ENCODE data around the gene CDK5RAP1. TPM values are rescaled to one million over a fixed set of nuclear protein-coding genes. Genes with fewer than 3 reads are reported as not detected.
"Not testable (repeated sequence)": the region's sequence is repeated elsewhere in the genome, so short reads cannot be mapped to it uniquely, and the experiment has no call there.

CDK5RAP1 gene
- total RNA-seq, 1 donor from 2014 or later: 49.1 TPM

DNA sequence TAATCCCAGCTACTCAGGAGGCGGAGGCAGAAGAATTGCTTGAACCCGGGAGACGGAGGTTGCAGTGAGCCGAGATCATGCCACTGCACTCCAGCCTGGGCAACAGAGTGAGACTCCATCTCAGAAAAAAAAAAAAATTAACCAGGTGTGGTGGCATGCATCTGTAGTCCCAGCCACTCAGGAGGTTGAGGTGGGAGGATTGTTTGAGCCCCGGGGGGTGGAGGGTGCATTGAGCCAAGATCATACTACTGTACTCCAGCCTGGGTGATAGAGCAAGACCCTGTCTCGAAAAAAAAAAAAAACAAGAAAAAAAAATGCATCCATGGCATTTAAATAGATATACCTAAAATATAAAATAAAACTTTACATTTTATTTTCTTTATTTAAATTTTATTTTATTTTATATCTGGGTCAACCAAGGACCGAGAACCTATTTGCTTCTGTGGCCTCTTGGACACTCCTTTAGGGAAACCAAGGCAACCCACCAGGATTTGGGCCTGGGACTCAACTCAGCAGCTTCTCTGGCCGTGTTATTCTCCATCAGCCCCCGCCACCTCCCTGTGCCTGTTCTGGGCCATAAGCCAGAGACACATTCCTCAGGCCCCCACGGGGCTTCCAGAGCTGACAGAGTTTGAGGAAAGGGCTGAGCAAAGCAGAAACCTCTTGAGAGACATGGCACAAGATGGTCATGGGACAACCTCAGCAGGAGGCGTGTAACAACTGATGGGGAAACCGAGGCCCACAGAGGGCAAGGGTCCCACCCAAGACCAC lies 36.0 kb upstream of the CDK5RAP1 start:
- no peak for DNase-seq (ENCODE audit: low spot score)
- H3K36me3 Mint-ChIP-seq (ENCODE audit: low read depth): no peaks in the 10 kb centered on the region
- intact Hi-C loops (cut with micrococcal nuclease): no loop called here
- no peaks in the 10 kb centered on the region for H3K4me1 Mint-ChIP-seq (ENCODE audit: low read depth)
- H3K27me3 Mint-ChIP-seq (ENCODE audit: insufficient read depth): peaks cover 7% of the 10 kb centered on the region
- no peak overlapping the region for H3K27ac Mint-ChIP-seq
- no peak overlapping the region for H3K4me3 Mint-ChIP-seq
- no peaks in the 10 kb centered on the region for H3K9me3 Mint-ChIP-seq

DNA sequence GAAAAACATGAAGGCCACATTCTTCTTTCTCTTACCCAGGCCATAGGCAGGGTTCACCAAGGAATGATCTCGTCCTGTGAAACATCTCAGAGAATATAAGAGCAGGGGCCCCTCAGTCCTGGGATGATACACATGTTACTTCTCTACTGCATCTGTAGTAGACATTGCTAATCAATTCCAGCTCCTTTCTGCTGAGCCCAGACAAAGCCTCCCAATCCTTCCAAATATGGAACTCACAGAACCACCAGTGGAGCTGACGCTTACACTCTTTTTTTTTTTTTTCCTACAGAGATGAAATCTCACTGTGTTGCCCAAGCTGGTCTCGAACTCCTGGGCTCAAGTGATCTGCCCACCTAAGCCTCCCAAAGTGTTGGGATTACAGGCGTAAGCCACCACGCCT lies 33.1 kb upstream of the CDK5RAP1 start:
- H3K4me3 Mint-ChIP-seq: no peak overlapping the region
- H3K36me3 Mint-ChIP-seq (ENCODE audit: low read depth): no peaks in the 10 kb centered on the region
- H3K27ac Mint-ChIP-seq: no peak overlapping the region

DNA sequence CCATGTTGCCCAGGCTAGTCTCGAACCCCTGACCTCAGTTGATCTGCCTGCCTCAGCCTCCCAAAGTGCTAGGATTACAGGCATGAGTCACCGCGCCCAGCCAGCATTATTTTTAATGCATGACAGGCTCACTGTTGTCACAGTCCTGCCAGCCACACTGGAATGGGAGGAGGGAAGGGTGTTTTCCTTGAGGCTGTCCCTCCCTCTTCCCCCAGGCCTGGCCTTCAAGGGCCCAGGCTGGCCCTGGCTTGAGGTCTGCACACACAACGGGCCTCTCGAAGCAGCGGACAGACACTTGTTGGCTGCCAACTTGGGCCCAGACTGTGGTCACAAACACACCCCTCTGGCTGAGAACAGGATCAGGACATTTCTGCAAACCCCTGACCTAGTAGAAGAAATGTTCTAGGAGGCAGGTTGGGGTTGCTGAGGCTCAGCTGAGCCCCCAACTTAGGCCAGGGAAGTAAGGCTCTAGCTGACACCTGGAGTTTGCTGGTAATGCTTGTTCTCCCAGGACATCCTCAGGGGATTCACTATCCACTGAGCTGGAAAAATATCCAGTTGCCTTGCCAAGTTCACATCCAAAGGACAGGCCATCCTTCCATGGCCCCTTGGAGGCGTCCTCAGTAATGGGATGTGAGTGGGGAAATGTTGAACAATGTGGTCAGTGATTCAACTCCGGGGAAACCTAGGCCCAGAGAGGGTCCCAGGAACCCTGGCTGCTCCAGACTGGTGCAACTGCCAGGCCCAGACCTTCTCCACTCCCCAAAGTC lies 32.3 kb upstream of the CDK5RAP1 start:
- H3K4me3 Mint-ChIP-seq: no peak overlapping the region
- intact Hi-C loops (cut with micrococcal nuclease): no loop called here
- no peaks in the 10 kb centered on the region for H3K36me3 Mint-ChIP-seq (ENCODE audit: low read depth)
- no peak for DNase-seq (ENCODE audit: low spot score)
- no peaks in the 10 kb centered on the region for H3K4me1 Mint-ChIP-seq (ENCODE audit: low read depth)
- no peaks in the 10 kb centered on the region for H3K27me3 Mint-ChIP-seq (ENCODE audit: insufficient read depth)
- H3K9me3 Mint-ChIP-seq: no peaks in the 10 kb centered on the region
- no peak overlapping the region for H3K27ac Mint-ChIP-seq

More for the DNA sequence above, 33.1 kb upstream of the CDK5RAP1 start:
- intact Hi-C loops (cut with micrococcal nuclease): no loop called here
- Mint-ChIP-seq H3K9me3 (no peaks in the 10 kb centered on the region), H3K27me3 (ENCODE audit: insufficient read depth) (no peaks in the 10 kb centered on the region), H3K4me1 (ENCODE audit: low read depth) (no peaks in the 10 kb centered on the region)
- DNase-seq (ENCODE audit: low spot score): no peak

DNA sequence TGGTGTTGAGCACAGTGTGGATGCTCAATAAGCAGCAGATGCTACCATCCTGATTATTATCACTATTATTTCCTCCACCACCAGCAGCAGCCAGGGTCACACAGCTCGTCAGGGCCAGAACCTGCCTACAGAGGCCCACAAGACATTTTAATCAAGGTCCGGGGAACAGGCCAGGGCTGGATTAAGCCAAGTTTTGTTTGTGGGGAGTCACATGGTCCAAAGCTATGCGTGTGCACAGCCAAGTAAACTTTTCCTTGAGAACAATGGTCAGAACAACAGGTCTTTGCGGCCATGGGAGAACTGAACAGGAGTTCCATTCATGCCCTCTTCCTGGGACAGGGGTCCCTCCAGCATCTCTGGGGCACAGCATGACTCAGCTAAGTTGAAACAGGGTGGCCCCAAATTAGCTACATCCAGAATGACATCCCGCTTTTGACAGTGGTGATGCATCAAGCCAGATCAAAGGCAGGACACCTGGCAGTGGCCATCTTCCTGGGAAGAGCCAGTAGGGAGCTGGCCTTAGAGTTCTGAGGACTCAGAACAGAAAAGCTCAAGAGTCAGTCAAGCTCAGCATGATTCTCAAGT lies 30.6 kb upstream of the CDK5RAP1 start:
- no peaks in the 10 kb centered on the region for H3K27me3 Mint-ChIP-seq (ENCODE audit: insufficient read depth)
- no peak overlapping the region for H3K4me3 Mint-ChIP-seq
- no peaks in the 10 kb centered on the region for H3K4me1 Mint-ChIP-seq (ENCODE audit: low read depth)
- H3K36me3 Mint-ChIP-seq (ENCODE audit: low read depth): no peaks in the 10 kb centered on the region
- no peaks in the 10 kb centered on the region for H3K9me3 Mint-ChIP-seq
- DNase-seq (ENCODE audit: low spot score): no peak
- no peak overlapping the region for H3K27ac Mint-ChIP-seq
- intact Hi-C loops (cut with micrococcal nuclease): no loop called here

DNA sequence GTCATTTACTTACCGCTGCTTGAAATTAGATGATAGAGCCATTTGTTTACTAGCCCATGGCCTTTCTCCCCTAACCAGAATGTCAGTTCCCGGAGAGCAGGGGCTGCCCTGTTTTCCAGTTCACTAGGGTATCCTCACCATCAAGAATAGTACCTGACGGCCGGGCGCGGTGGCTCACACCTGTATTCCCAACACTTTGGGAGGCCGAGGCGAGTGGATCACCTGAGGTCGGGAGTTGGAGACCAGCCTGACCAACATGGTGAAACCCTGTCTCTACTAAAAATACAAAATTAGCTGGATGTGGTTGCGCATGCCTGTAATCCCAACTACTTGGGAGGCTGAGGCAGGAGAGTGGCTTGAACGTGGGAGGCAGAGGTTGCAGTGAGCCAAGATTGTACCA lies 22.6 kb upstream of the CDK5RAP1 start:
- H3K36me3 Mint-ChIP-seq (ENCODE audit: low read depth); H3K9me3 Mint-ChIP-seq; intact Hi-C loops (cut with micrococcal nuclease); H3K27me3 Mint-ChIP-seq (ENCODE audit: insufficient read depth); H3K27ac Mint-ChIP-seq; DNase-seq (ENCODE audit: low spot score); H3K4me1 Mint-ChIP-seq (ENCODE audit: low read depth); H3K4me3 Mint-ChIP-seq: not testable (repeated sequence)

DNA sequence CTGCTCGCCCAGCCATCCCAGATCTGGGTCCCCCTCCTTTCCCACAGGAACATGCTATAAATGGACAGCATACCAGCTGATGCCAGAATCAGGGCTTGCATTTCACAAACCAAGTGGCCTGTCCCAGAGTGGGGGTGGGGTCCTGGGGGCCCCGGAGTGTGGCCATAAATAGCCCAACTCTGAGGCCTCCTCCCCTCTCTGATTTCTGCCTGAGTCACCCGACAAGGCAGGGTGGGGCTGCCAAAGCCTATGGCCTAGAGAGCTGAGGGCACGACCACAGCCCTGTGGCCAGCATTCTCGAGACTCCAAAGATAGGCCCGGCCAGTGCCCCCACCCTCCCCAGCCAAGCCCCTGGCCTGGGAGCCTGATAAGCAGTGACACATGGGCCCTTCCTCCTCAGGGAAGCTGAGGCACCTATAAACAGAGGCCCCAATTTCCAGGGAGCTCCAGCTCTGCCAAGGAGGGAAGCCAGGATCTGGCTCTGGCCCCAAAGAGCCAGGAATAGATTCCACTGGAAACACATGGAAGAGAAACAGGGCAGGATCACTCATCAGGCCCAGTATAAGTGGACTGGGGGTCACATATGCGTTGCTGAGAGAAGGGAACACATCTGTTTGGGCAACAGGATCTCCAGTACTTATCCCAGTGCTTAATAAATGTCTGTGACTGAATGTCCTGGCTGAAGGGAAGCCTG lies 22.0 kb upstream of the CDK5RAP1 start:
- Mint-ChIP-seq H3K27me3 (ENCODE audit: insufficient read depth) (no peaks in the 10 kb centered on the region), H3K27ac (no peak overlapping the region), H3K4me1 (ENCODE audit: low read depth) (no peaks in the 10 kb centered on the region), H3K36me3 (ENCODE audit: low read depth) (no peaks in the 10 kb centered on the region), H3K4me3 (no peak overlapping the region), H3K9me3 (no peaks in the 10 kb centered on the region)
- DNase-seq (ENCODE audit: low spot score): no peak
- intact Hi-C loops (cut with micrococcal nuclease): no loop called here

DNA sequence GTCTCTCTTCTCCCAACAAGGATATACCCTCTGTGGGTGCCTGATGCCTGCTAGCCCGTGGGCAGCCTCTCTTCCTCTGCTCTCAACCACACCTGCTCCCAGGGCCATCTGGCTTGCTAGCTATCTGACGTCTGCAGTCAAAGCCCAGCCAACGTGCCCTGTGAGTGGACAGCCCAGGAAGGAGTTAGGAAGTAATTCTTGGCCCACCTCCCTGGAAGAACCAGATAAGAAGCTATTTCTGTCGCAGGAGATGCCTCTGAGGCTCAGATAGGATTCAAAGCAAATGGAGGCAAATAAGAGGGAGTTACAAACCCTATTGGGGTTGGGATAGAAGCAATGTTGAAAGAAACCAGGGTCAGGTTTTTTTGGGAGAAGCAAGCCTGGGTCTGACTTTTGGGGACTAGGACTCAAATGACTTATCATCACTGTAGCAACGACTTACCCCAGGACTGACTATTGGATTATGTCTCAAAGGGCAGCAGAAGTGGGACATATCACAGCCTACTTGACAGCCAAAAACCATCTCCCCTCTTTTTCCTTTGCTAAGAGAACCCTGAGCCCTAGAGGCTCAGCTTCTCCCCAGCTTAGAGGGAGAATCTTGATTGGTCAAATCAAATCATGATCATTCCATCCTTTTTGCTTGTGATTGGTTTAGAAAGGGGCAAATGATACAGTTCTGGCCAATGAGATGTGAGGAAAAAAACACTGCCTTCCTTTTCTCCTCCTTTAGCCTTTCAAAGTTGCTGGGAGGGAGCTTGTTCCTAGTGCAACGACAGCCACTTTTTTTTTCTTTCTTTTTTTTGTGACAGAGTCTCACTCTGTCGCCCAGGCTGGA lies 18.0 kb upstream of the CDK5RAP1 start:
- Mint-ChIP-seq H3K4me3 (no peak overlapping the region), H3K36me3 (ENCODE audit: low read depth) (no peaks in the 10 kb centered on the region), H3K27ac (no peak overlapping the region), H3K9me3 (no peaks in the 10 kb centered on the region), H3K4me1 (ENCODE audit: low read depth) (no peaks in the 10 kb centered on the region), H3K27me3 (ENCODE audit: insufficient read depth) (no peaks in the 10 kb centered on the region)
- DNase-seq (ENCODE audit: low spot score): no peak
- intact Hi-C loops (cut with micrococcal nuclease): no loop called here

DNA sequence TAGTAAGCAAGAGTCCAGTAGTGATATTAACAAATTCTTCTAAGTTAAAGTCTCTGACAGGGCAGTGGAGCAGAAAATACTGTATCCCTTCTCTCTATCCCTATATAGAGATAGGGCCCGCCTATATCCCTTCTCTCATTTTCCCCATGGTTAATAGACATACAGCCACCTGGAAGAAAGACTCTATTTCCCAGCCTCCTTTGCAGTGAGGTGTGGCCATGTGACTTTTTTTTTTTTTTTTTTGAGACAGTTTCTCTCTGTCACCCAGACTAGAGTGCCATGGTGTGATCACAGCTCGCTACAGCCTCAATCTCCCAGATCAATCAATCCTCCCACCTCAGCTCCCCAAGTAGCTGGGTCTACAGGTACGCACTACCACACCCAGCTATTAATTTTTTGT lies 16.7 kb upstream of the CDK5RAP1 start:
- no peak for DNase-seq (ENCODE audit: low spot score)
- Mint-ChIP-seq H3K9me3 (no peaks in the 10 kb centered on the region), H3K4me3 (no peak overlapping the region), H3K27me3 (ENCODE audit: insufficient read depth) (no peaks in the 10 kb centered on the region), H3K4me1 (ENCODE audit: low read depth) (no peaks in the 10 kb centered on the region), H3K27ac (no peak overlapping the region), H3K36me3 (ENCODE audit: low read depth) (no peaks in the 10 kb centered on the region)
- intact Hi-C loops (cut with micrococcal nuclease): no loop called here

DNA sequence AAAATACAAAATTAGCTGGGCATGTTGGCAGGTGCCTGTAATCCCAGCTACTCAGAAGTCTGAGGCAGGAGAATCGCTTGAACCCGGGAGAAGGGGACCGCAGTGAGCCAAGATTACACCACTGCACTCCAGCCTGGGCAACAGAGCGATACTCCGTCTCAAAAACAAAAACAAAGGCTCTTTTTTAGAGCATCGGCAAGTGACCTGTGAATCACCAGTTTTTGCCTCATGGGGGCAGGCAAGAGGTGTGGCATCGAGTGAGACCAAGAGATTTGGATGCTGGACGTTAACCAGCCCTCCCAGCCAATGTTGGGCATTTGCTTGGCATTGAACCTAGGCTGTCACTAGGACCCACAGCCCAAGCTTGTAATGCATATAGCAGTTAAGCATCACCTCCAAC lies 14.6 kb upstream of the CDK5RAP1 start:
- H3K4me1 Mint-ChIP-seq (ENCODE audit: low read depth): no peaks in the 10 kb centered on the region
- H3K9me3 Mint-ChIP-seq: no peaks in the 10 kb centered on the region
- no peak overlapping the region for H3K4me3 Mint-ChIP-seq
- DNase-seq (ENCODE audit: low spot score): no peak
- no peak overlapping the region for H3K27ac Mint-ChIP-seq
- peaks cover 3% of the 10 kb centered on the region for H3K36me3 Mint-ChIP-seq (ENCODE audit: low read depth)
- no peaks in the 10 kb centered on the region for H3K27me3 Mint-ChIP-seq (ENCODE audit: insufficient read depth)
- intact Hi-C loops (cut with micrococcal nuclease): no loop called here

DNA sequence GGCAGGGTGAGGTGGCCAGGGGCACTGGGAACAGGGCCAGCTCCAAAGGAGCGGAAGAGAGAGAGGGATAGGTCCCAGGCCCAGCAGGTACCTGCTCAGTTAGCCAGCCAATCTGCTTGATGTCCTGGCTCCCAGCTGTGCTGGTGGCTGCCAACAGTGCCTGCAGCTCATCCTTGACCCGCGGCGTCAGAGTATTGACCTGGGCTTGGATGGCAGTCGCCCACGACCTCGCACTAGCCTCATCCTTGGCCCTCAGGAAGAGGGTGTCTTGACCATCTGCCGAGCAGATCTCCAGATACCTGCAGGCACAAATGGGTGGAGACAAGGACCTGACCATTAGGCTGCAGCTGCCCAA lies 11.1 kb upstream of the CDK5RAP1 start:
- Mint-ChIP-seq H3K36me3 (ENCODE audit: low read depth) (peaks cover 3% of the 10 kb centered on the region), H3K4me1 (ENCODE audit: low read depth) (no peaks in the 10 kb centered on the region), H3K27ac (no peak overlapping the region), H3K27me3 (ENCODE audit: insufficient read depth) (no peaks in the 10 kb centered on the region), H3K4me3 (no peak overlapping the region), H3K9me3 (no peaks in the 10 kb centered on the region)
- no peak for DNase-seq (ENCODE audit: low spot score)
- intact Hi-C loops (cut with micrococcal nuclease): no loop called here

DNA sequence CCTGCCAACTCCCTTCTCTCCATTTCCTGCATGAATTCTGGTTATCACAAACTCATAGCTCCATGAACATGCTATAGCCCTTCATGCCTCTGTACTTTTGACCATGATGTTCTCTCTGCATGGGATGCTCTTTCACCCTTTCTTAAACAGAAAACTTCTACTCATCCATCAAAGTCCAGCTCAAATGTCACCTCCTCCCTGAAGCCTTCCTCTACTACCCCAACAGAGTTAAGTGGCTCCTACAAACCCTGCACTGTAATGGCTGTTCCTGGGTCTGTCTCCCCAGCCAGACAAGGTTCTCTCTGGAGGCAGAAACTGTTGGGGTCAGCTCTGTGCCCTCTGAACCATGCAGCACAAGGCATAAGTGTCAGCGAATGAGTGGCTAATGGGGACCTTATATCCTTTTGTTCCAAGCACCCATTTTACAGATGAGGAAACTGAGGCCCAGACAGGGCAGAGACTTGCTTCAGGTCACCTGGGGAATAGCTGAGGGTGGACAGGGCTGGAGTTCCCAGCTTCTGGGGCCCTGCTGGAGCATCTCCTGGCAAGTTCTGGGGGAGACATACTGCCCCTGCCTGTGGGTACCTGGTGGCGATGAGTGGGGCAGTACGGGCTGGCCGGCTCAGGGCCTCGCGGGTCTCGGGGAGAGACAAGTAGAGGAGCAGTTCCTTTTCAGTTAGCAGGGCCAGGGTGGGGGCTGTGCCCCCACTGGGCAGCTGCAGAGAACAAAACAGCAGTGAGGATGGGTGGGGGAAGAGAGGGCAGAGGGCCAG lies 10.6 kb upstream of the CDK5RAP1 start:
- Mint-ChIP-seq H3K9me3 (no peaks in the 10 kb centered on the region), H3K4me1 (ENCODE audit: low read depth) (no peaks in the 10 kb centered on the region), H3K27me3 (ENCODE audit: insufficient read depth) (no peaks in the 10 kb centered on the region), H3K36me3 (ENCODE audit: low read depth) (peaks cover 7% of the 10 kb centered on the region), H3K27ac (no peak overlapping the region), H3K4me3 (no peak overlapping the region)
- no peak for DNase-seq (ENCODE audit: low spot score)
- intact Hi-C loops (cut with micrococcal nuclease): no loop called here

DNA sequence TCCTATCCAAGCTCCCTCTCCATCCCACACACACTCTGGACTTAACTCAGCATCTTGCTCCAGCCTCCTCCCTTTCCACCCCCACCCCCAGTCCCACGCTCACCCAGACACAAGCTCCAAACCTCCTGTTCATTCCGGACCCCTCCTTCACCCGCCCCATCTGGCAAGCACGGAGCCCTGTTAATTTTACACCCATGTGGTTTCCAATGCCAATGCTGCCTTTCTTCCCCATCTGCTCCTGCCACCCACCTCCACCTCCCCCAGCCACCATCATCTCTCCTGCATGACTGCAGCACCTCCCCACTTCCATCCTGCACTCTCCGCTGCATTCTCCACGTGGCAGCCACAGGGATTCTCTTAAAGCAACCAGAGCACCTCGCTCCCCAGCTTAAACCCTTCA lies 9.9 kb upstream of the CDK5RAP1 start:
- no peak for DNase-seq (ENCODE audit: low spot score)
- peaks cover 7% of the 10 kb centered on the region for H3K36me3 Mint-ChIP-seq (ENCODE audit: low read depth)
- no peak overlapping the region for H3K4me3 Mint-ChIP-seq
- no peaks in the 10 kb centered on the region for H3K4me1 Mint-ChIP-seq (ENCODE audit: low read depth)
- H3K27ac Mint-ChIP-seq: no peak overlapping the region
- H3K9me3 Mint-ChIP-seq: no peaks in the 10 kb centered on the region
- no peaks in the 10 kb centered on the region for H3K27me3 Mint-ChIP-seq (ENCODE audit: insufficient read depth)
- intact Hi-C loops (cut with micrococcal nuclease): no loop called here
